Type B pancreatic cell (in vitro differentiated cells): ENCODE data around the gene SLC22A31. TPM values are rescaled to one million over a fixed set of nuclear protein-coding genes. Genes with fewer than 3 reads are reported as not detected.
A peak's percentile ranks its signal among the peaks of the same experiment; 100 is the strongest.

Source experiments
- DNase-seq: peaks from one replicate; pipeline ENCODE4 v3.0.0; 2021; ENCODE audit warnings: mixed read lengths; ENCODE audit not compliant: unreplicated experiment; ENCODE audit errors: extremely low spot score
- H3K27ac Mint-ChIP-seq: 2 replicates; pipeline ENCODE4 v1.8.0; 2021; ENCODE audit warnings: mild to moderate bottlenecking, mixed read lengths
- H3K27me3 Mint-ChIP-seq: 2 replicates; pipeline ENCODE4 v1.8.0; 2021; ENCODE audit warnings: mixed read lengths
- H3K36me3 Mint-ChIP-seq: 2 replicates; pipeline ENCODE4 v1.8.0; 2021; ENCODE audit warnings: mixed read lengths
- H3K4me1 Mint-ChIP-seq: one replicate; pipeline ENCODE4 v1.8.0; 2021; ENCODE audit warnings: mixed read lengths; ENCODE audit not compliant: unreplicated experiment
- H3K4me3 Mint-ChIP-seq: 2 replicates; pipeline ENCODE4 v1.8.0; 2021; ENCODE audit warnings: mild to moderate bottlenecking, mixed read lengths
- H3K9me3 Mint-ChIP-seq: 2 replicates; pipeline ENCODE4 v1.8.0; 2021; ENCODE audit warnings: mixed read lengths
- total RNA-seq: library from RNA; stranded (reverse); gene quantifications from 2 replicates; pipeline ENCODE4 v1.2.1, GENCODE V29; 2021; ENCODE audit warnings: low replicate concordance
- TF ChIP-seq, protein P1 (sequence below): fragments of 200-600 bp; sonication (generic); conservative IDR thresholded peaks from 2 replicates; pipeline ENCODE4 v1.5.0; 2021; ENCODE audit warnings: antibody characterized with exemption, mild to moderate bottlenecking

The SLC22A31 gene
- total RNA-seq, 1 donor from 2014 or later = 2.9 TPM

GRCh38 chr16:89221604-89222003 is 21.3 kb upstream of the SLC22A31 start:
- TF ChIP-seq, protein P1, sequence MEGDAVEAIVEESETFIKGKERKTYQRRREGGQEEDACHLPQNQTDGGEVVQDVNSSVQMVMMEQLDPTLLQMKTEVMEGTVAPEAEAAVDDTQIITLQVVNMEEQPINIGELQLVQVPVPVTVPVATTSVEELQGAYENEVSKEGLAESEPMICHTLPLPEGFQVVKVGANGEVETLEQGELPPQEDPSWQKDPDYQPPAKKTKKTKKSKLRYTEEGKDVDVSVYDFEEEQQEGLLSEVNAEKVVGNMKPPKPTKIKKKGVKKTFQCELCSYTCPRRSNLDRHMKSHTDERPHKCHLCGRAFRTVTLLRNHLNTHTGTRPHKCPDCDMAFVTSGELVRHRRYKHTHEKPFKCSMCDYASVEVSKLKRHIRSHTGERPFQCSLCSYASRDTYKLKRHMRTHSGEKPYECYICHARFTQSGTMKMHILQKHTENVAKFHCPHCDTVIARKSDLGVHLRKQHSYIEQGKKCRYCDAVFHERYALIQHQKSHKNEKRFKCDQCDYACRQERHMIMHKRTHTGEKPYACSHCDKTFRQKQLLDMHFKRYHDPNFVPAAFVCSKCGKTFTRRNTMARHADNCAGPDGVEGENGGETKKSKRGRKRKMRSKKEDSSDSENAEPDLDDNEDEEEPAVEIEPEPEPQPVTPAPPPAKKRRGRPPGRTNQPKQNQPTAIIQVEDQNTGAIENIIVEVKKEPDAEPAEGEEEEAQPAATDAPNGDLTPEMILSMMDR = no peak
- peaks cover 25% of the 10 kb centered on the region for H3K36me3 Mint-ChIP-seq
- H3K27me3 Mint-ChIP-seq = no peaks in the 10 kb centered on the region
- peaks cover 11% of the 10 kb centered on the region for H3K4me1 Mint-ChIP-seq
- no peaks in the 10 kb centered on the region for H3K9me3 Mint-ChIP-seq
- DNase-seq = no peak
- H3K27ac Mint-ChIP-seq = peak overlapping the region; percentile 44
- no peak overlapping the region for H3K4me3 Mint-ChIP-seq

DNA sequence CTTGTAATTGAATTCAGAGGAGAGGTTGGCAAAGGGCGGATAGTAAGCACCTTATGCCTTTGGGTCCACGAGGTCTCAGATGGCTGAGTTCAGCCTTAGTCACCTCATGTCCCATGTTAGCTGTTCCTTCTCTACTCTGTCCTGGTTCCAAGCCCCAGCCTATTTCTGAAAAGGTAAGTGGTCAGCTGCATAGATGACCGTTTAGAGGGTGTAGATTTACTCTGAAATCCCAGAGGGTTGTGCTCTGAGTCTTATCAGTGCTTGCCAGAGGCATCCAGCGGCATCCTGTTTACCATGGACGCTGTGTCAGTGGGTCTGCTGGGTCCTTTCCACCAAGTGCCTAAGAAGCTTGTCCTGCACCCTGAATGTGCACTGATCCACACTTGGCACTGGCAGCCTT is 19.0 kb upstream of the SLC22A31 start:
- Mint-ChIP-seq H3K27ac (peak overlapping the region; percentile 50), H3K36me3 (peaks cover 10% of the 10 kb centered on the region), H3K4me1 (peaks cover 16% of the 10 kb centered on the region), H3K4me3 (peak overlapping the region; percentile 79), H3K9me3 (no peaks in the 10 kb centered on the region), H3K27me3 (no peaks in the 10 kb centered on the region)
- TF ChIP-seq, protein P1 = no peak
- no peak for DNase-seq

DNA sequence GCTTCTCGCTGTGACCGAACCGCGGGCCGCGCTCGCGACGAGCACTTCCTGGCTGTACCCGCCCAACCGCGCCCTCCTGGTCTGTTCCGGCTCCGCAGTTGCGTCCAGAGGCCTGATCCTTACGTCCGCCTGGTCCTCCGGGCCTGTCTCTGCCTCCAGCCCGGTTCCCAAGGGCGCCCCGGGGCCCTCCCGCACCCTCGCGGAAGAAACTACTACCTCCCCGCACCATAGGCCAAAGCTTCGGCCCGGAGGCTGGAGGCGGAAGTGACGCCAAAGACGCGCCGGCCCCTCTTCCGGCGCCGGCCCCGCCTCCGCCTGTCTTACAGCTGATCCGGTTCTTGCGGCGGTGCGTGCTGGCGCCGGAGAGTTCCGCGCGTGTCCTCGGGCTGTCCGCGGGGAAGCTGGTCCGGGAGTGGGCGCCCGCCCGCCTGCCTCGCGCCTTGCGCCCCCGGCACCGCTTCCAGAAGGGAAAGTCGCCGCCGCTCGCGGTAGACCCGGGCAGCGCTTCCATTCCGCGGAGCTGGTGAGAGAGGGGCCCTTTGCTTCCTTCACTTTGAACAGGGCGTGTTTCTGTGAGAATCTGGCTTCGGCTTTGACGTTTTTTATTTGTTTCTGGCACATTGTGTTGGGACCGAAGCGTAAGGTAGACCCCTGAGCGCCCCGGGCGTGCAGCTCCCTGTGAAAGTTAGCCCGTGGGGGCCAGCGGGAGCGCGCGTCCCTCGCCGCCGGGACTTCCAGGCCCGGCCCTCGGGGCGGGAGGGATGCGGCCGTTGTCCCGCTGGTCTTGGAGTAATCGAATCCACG is 17.3 kb upstream of the SLC22A31 start, which contains the start of gene ZNF778:
Gene ZNF778, plus strand, starts transcription at position 316 of the 804 bp plus-strand sequence. CDS start 3,425 bp downstream, outside the sequence.
- Mint-ChIP-seq H3K36me3 (peaks cover 7% of the 10 kb centered on the region), H3K4me3 (peak within 1 kb of the TSS; percentile 87), H3K27ac (peak within 1 kb of the TSS; percentile 83), H3K9me3 (no peaks in the 10 kb centered on the region), H3K27me3 (no peaks in the 10 kb centered on the region), H3K4me1 (peaks cover 16% of the 10 kb centered on the region)
- TF ChIP-seq, protein P1 = no peak
- DNase-seq = no peak

DNA sequence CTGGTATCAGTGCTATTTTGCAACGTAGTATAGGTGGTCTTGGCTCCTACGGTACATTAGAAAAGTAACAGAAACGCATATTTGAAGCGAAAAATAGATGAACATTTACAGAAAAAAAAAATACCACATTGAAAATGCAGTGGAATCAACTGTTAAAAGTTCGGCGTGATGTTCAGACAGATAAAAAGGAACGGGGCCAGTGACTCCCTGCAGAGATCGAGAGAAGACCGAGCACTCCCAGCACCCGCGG is 16.7 kb upstream of the SLC22A31 start:
- Mint-ChIP-seq H3K27ac (peak overlapping the region; percentile 83), H3K36me3 (peaks cover 5% of the 10 kb centered on the region), H3K4me1 (peaks cover 16% of the 10 kb centered on the region), H3K4me3 (peak overlapping the region; percentile 87), H3K27me3 (no peaks in the 10 kb centered on the region), H3K9me3 (no peaks in the 10 kb centered on the region)
- DNase-seq = no peak
- TF ChIP-seq, protein P1 = no peak

DNA sequence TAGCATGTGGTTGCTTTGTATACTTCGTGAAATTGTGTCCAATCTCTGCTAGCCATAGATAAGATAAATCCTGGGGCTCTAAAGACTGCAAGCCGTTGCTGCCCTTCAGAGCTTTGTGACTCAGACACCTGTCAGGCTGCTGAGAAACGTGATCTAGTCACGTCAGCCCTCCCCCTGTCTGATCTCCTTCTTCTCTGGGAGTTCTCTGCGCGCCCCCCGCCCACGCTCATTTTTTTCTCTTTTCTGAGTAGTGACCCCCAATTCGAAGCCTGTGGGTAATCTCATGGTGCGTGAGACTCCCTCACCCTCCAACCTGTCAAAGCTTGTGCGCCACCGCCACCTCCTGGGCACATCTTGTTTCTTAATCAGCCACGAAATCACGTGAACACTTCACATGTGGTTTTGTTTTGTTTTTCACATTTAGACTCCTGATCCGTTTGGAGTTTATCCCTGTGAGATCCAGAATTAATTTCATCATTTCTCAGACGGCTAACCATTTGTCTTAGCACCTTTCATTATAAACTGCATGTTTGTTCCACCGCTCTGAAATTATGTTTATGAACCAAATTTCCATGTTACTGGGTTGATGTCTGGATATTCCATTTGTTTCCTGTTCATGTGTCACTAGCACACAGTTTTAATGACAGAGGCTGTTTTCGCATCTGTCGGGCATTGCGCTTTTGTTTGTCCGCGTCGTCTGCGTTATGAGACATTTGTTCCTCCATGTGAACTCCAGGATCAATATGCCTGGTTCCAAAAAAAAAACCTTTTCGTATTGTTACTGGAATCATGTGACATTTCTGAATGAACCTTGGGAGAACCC is 16.2 kb upstream of the SLC22A31 start:
- peak overlapping the region; percentile 87 for H3K4me3 Mint-ChIP-seq
- peaks cover 2% of the 10 kb centered on the region for H3K36me3 Mint-ChIP-seq
- no peak for DNase-seq
- H3K27me3 Mint-ChIP-seq = no peaks in the 10 kb centered on the region
- TF ChIP-seq, protein P1 = peak; percentile 82
- H3K4me1 Mint-ChIP-seq = peaks cover 16% of the 10 kb centered on the region
- H3K9me3 Mint-ChIP-seq = no peaks in the 10 kb centered on the region
- peak overlapping the region; percentile 83 for H3K27ac Mint-ChIP-seq
